Osteoblast (primary cell): ENCODE results near the gene PTPRN2. TPM values are rescaled to one million over a fixed set of nuclear protein-coding genes. Genes with fewer than 3 reads are reported as not detected.

Experiments
- DNase-seq: peaks from one replicate; pipeline ENCODE4 v3.0.0; 2011; ENCODE audit warnings: low spot score, mixed read lengths; ENCODE audit not compliant: insufficient read length; ENCODE audit errors: missing footprints
- H2AFZ ChIP-seq: 2 replicates; pipeline ENCODE4 v1.6.0; 2011; ENCODE audit warnings: mild to moderate bottlenecking, low read length
- H3K27ac ChIP-seq: 2 replicates; pipeline ENCODE4 v1.5.1; 2011; ENCODE audit warnings: mild to moderate bottlenecking, low read depth, low read length, moderate library complexity
- H3K27me3 ChIP-seq: 2 replicates; pipeline ENCODE4 v1.6.0; 2012; ENCODE audit warnings: mild to moderate bottlenecking, control low read depth, inconsistent platforms, low read length, moderate library complexity; ENCODE audit not compliant: insufficient read depth
- H3K36me3 ChIP-seq: 2 replicates; pipeline ENCODE4 v1.5.1; 2011; ENCODE audit warnings: mild to moderate bottlenecking, low read length, control low read depth, moderate library complexity; ENCODE audit not compliant: insufficient read depth
- H3K4me1 ChIP-seq: 2 replicates; pipeline ENCODE4 v1.5.1; 2011; ENCODE audit warnings: mild to moderate bottlenecking, low read length, control low read depth, moderate library complexity; ENCODE audit not compliant: insufficient read depth
- H3K4me2 ChIP-seq: 2 replicates; pipeline ENCODE4 v1.6.0; 2011; ENCODE audit warnings: mild to moderate bottlenecking, low read length; ENCODE audit not compliant: insufficient read depth
- H3K4me3 ChIP-seq: fragments of 200-600 bp; sonication (generic); 3 replicates; pipeline ENCODE4 v1.5.1; 2012; ENCODE audit warnings: mild to moderate bottlenecking, low read length, inconsistent platforms; ENCODE audit not compliant: insufficient read depth
- H3K79me2 ChIP-seq: 2 replicates; pipeline ENCODE4 v1.6.0; 2012; ENCODE audit warnings: mild to moderate bottlenecking, low read length, control low read depth, inconsistent platforms; ENCODE audit not compliant: insufficient read depth
- H3K9me3 ChIP-seq: 2 replicates; pipeline ENCODE4 v1.5.1; 2011; ENCODE audit warnings: low read depth, low read length, control low read depth
- H4K20me1 ChIP-seq: 2 replicates; pipeline ENCODE4 v1.6.0; 2012; ENCODE audit warnings: mild to moderate bottlenecking, low read length, control low read depth; ENCODE audit not compliant: insufficient read depth
- total RNA-seq: library from RNA; depleted of rRNA; stranded (reverse); fragments of >200 nt; gene quantifications from 2 replicates; pipeline ENCODE4 v1.2.3, GENCODE V29; 2012
- TF ChIP-seq, protein P1 (sequence below): IDR thresholded peaks from 2 replicates; pipeline ENCODE4 v1.5.1; 2011; ENCODE audit warnings: mild to moderate bottlenecking, low read depth, low read length, moderate library complexity; ENCODE audit errors: extremely low read depth

The PTPRN2 gene
- total RNA-seq, 1 donor = 0.36 TPM

DNA sequence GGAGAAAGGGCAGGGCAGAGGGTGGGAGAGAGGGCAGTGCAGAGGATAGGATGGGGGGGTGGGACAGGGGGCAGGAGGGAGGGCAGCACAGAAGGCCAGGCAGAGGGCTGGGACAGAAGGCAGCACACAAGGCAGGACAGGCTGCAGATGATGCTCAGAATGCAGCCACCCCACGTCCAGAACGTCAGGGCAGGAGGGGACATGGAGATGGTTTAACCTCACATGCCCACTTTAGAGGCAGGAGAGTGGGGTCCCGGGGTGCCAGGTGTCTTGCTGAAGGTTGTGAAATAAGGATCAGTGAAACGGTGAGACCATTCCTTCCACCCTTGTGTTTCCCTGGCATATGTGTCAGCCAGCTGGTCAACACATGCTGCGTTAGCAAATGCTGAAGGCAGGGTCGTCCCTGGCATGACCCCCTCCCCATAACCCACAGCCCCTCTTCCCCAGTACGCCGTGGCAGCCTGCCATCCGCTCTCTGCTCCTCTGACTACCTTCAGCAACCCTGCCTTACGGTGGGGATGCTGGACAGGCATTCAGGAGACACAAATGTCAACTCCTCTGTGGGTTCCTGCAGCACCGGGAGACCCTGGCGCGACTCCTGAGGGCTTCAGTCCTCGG is 658.7 kb downstream of the PTPRN2 start:
- Histone ChIP-seq H2AFZ (no peak overlapping the region), H3K4me3 (no peak overlapping the region), H3K36me3 (no peaks in the 10 kb centered on the region), H4K20me1 (no peaks in the 10 kb centered on the region), H3K4me1 (no peaks in the 10 kb centered on the region), H3K27ac (no peak overlapping the region), H3K9me3 (peaks cover 5% of the 10 kb centered on the region), H3K27me3 (no peaks in the 10 kb centered on the region), H3K79me2 (no peaks in the 10 kb centered on the region), H3K4me2 (no peak overlapping the region)
- TF ChIP-seq, protein P1, sequence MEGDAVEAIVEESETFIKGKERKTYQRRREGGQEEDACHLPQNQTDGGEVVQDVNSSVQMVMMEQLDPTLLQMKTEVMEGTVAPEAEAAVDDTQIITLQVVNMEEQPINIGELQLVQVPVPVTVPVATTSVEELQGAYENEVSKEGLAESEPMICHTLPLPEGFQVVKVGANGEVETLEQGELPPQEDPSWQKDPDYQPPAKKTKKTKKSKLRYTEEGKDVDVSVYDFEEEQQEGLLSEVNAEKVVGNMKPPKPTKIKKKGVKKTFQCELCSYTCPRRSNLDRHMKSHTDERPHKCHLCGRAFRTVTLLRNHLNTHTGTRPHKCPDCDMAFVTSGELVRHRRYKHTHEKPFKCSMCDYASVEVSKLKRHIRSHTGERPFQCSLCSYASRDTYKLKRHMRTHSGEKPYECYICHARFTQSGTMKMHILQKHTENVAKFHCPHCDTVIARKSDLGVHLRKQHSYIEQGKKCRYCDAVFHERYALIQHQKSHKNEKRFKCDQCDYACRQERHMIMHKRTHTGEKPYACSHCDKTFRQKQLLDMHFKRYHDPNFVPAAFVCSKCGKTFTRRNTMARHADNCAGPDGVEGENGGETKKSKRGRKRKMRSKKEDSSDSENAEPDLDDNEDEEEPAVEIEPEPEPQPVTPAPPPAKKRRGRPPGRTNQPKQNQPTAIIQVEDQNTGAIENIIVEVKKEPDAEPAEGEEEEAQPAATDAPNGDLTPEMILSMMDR = no peak
- DNase-seq = no peak

DNA sequence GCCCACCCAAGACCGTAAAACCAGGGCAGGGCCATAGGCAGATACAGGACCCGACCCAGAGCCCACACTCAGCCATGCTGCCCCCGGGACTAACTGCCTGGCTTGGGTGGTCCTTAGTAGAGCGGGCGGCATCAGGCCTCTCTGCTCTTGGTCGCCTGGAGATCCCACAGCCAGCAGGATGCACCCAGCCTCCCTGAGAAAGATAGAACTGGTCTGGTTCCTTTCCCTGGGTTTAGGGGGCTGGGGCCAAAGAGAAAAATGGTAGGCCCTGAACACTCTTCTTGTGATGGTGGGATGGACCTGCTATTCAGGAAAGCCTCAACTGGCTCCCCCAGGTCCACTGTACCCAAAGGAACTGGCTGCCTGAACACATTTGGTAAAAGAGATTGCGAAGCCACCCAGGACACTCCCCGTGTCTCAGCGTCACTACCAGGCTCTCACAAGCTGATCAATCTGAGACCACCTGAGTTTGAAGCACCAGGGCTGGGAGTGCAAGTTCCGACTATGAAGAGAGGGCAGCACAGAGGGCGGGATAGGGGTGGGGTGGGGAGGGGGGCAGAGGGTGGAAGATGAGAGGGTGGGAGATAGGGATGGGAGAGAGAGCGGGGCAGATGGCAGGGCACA is 659.3 kb downstream of the PTPRN2 start:
- peaks cover 5% of the 10 kb centered on the region for H3K9me3 ChIP-seq
- H3K27me3 ChIP-seq = no peaks in the 10 kb centered on the region
- no peak overlapping the region for H3K4me3 ChIP-seq
- no peak overlapping the region for H3K4me2 ChIP-seq
- H3K36me3 ChIP-seq = no peaks in the 10 kb centered on the region
- TF ChIP-seq, protein P1 = no peak
- H2AFZ ChIP-seq = no peak overlapping the region
- no peaks in the 10 kb centered on the region for H4K20me1 ChIP-seq
- H3K27ac ChIP-seq = no peak overlapping the region
- H3K4me1 ChIP-seq = no peaks in the 10 kb centered on the region
- H3K79me2 ChIP-seq = no peaks in the 10 kb centered on the region
- no peak for DNase-seq

DNA sequence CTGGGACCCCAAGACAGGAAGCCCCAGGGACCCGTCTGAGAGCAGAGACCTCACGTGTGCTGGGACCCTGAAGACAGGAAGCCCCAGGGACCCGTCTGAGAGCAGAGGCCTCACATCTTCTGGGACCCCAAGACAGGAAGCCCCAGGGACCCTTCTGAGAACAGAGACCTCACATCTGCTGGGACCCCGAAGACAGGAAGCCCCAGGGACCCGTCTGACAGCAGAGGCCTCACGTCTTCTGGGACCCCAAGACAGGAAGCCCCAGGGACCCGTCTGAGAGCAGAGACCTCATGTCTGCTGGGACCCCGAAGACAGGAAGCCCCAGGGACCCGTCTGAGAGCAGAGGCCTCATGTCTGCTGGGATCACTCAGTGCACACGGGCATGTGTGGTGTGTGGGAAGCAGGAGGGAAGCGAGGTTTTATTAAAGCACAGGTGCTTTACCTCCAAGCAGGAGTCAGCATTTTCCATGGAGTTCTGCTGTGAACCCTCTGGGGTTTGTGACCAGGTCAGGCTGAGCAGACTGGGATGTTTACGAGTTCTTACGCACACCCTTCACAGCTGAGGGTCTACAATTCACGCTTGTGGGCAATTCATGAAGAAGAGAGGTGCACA is 660.2 kb downstream of the PTPRN2 start:
- H3K36me3 ChIP-seq = no peaks in the 10 kb centered on the region
- no peaks in the 10 kb centered on the region for H4K20me1 ChIP-seq
- H3K4me2 ChIP-seq = no peak overlapping the region
- H3K27me3 ChIP-seq = no peaks in the 10 kb centered on the region
- H3K9me3 ChIP-seq = peaks cover 3% of the 10 kb centered on the region
- DNase-seq = no peak
- H3K4me1 ChIP-seq = no peaks in the 10 kb centered on the region
- no peak overlapping the region for H3K4me3 ChIP-seq
- H3K27ac ChIP-seq = no peak overlapping the region
- TF ChIP-seq, protein P1 = no peak
- H2AFZ ChIP-seq = no peak overlapping the region
- H3K79me2 ChIP-seq = no peaks in the 10 kb centered on the region

DNA sequence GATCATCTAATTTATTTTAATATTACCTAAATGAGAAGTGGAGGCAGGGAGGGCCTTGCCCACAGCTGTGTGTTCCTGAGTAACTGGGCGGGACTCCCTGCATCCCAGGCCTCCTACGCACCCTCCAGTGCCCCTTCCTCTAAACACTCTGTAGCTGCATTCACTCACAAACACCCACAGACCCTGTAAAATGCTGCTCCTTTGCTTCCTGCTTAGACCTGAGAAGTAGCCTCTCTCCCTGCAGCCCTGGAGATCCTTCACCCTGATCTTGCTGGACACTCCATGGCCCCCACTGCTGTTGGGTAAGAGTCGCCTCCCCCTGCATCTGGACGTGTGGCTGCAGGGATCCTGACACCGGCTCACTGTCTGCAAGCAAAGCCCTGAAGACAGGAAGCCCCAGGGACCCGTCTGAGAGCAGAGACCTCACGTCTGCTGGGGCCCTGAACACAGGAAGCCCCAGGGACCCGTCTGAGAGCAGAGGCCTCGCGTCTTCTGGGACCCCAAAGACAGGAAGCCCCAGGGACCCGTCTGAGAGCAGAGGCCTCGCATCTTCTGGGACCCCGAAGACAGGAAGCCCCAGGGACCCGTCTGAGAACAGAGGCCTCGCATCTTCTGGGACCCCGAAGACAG is 661.0 kb downstream of the PTPRN2 start:
- no peaks in the 10 kb centered on the region for H3K4me1 ChIP-seq
- H3K36me3 ChIP-seq = no peaks in the 10 kb centered on the region
- H3K4me3 ChIP-seq = no peak overlapping the region
- H3K27ac ChIP-seq = no peak overlapping the region
- H4K20me1 ChIP-seq = no peaks in the 10 kb centered on the region
- TF ChIP-seq, protein P1 = no peak
- no peaks in the 10 kb centered on the region for H3K79me2 ChIP-seq
- H3K27me3 ChIP-seq = no peaks in the 10 kb centered on the region
- H3K4me2 ChIP-seq = no peak overlapping the region
- H3K9me3 ChIP-seq = peaks cover 2% of the 10 kb centered on the region
- H2AFZ ChIP-seq = no peak overlapping the region
- DNase-seq = no peak
